H1 (cell line): ENCODE measurements around the gene FRMPD2. TPM values are rescaled to one million over a fixed set of nuclear protein-coding genes. Genes with fewer than 3 reads are reported as not detected.

Source experiments
- CTCF ChIA-PET: fragments of 300-600 bp; sonication (Branson Sonifier 250); formaldehyde crosslinking; loops from one replicate; lab custom pipeline; 2021; ENCODE audit not compliant: partially characterized antibody; lab: Charles Lee
- POLR2A ChIA-PET: fragments of 300-600 bp; sonication (Branson Sonifier 250); formaldehyde crosslinking; loops from one replicate; lab custom pipeline; 2021; ENCODE audit warnings: inconsistent platforms; ENCODE audit not compliant: partially characterized antibody; lab: Charles Lee
- DNase-seq, 2 experiments: peaks; one replicate each; pipeline versions ENCODE4 v3.0.0 to v3.0.0-alpha.2; 2010 to 2022; ENCODE audit warnings: low spot score in 2 of 2, low read depth in 1 of 2, mixed read lengths in 1 of 2
- FAIRE-seq: peaks from 2 replicates; lab custom pipeline; 2011; peaks lifted over from hg19 to GRCh38; lab: Jason Lieb, UNC
- H2AFZ ChIP-seq: 2 replicates; pipeline ENCODE4 v1.8.1; 2012; ENCODE audit warnings: low read length, inconsistent platforms
- H2AK5ac ChIP-seq: 2 replicates; pipeline ENCODE4 v1.6.1; 2013; ENCODE audit warnings: low read depth, low read length
- H2BK120ac ChIP-seq: replicated peaks from 2 replicates; pipeline ENCODE3; 2013; ENCODE audit warnings: low read depth, low read length, inconsistent platforms
- H2BK12ac ChIP-seq: 2 replicates; pipeline ENCODE4 v1.6.1; 2013; ENCODE audit warnings: low read depth, low read length
- H2BK15ac ChIP-seq: 2 replicates; pipeline ENCODE4 v1.6.1; 2013; ENCODE audit warnings: low read length
- H2BK20ac ChIP-seq: 2 replicates; pipeline ENCODE4 v1.6.1; 2013; ENCODE audit warnings: low read length
- H2BK5ac ChIP-seq: 2 replicates; pipeline ENCODE4 v1.6.1; 2013; ENCODE audit warnings: low read depth, low read length
- H3K14ac ChIP-seq: 2 replicates; pipeline ENCODE4 v1.6.1; 2013; ENCODE audit warnings: inconsistent platforms; ENCODE audit not compliant: insufficient read length
- H3K18ac ChIP-seq: 2 replicates; pipeline ENCODE4 v1.6.1; 2013; ENCODE audit warnings: low read length; ENCODE audit errors: extremely low read depth
- H3K23ac ChIP-seq: 2 replicates; pipeline ENCODE4 v1.6.1; 2013; ENCODE audit warnings: inconsistent platforms; ENCODE audit not compliant: insufficient read length
- H3K23me2 ChIP-seq: 2 replicates; pipeline ENCODE4 v1.6.1; 2013; ENCODE audit warnings: low read depth, low read length
- H3K27ac ChIP-seq: 2 replicates; pipeline ENCODE4 v1.6.1; 2011; ENCODE audit warnings: low read depth, low read length, inconsistent platforms
- H3K27me3 ChIP-seq, 4 experiments: replicated peaks in 1 of 4; 1 replicate in 1 of 4; 2 replicates in 3 of 4; pipeline versions ENCODE4 v1.6.1 to v1.8.1; 2011 to 2013; ENCODE audit warnings: low read length in 3 of 4, mild to moderate bottlenecking in 3 of 4, inconsistent platforms in 2 of 4, mixed read lengths in 2 of 4, moderate library complexity in 1 of 4; ENCODE audit not compliant: control insufficient read depth in 3 of 4, insufficient read depth in 3 of 4; ENCODE audit errors: extremely low read depth in 1 of 4
- H3K36me3 ChIP-seq, 4 experiments: 2 replicates each; pipeline versions ENCODE4 v1.6.1 to v1.8.1; 2011 to 2013; ENCODE audit warnings: mild to moderate bottlenecking in 4 of 4, low read length in 3 of 4, moderate library complexity in 2 of 4, control low read depth in 1 of 4, inconsistent platforms in 1 of 4; ENCODE audit not compliant: insufficient read depth in 4 of 4, control insufficient read depth in 2 of 4
- H3K4ac ChIP-seq: replicated peaks from 2 replicates; pipeline ENCODE3; 2013; ENCODE audit warnings: low read length, low read depth, mixed read lengths, inconsistent platforms; ENCODE audit not compliant: insufficient read length
- H3K4me1 ChIP-seq, 4 experiments: replicated peaks in 1 of 4; 1 replicate in 1 of 4; 2 replicates in 3 of 4; pipeline versions ENCODE4 v1.6.1 to v1.8.1; 2011 to 2013; ENCODE audit warnings: low read length in 3 of 4, inconsistent platforms in 2 of 4, mixed read lengths in 1 of 4; ENCODE audit not compliant: insufficient read depth in 4 of 4, control insufficient read depth in 3 of 4
- H3K4me2 ChIP-seq, 2 experiments: 2 replicates each; pipeline versions ENCODE4 v1.6.1 to v1.8.1; 2011 to 2013; ENCODE audit warnings: low read depth in 2 of 2, low read length in 2 of 2, control low read depth in 1 of 2, inconsistent platforms in 1 of 2, mild to moderate bottlenecking in 1 of 2; ENCODE audit not compliant: insufficient read depth in 1 of 2
- H3K4me3 ChIP-seq, 4 experiments: fragments of 200-600, 300-600 bp in 1 of 4; sonication (generic), shearing (Covaris generic), sonication (Bioruptor Twin) in 1 of 4; 2 replicates each; pipeline versions ENCODE4 v1.5.1 to v1.8.1; 2011 to 2016; ENCODE audit warnings: low read length in 4 of 4, low read depth in 3 of 4, control low read depth in 2 of 4, inconsistent platforms in 2 of 4, mild to moderate bottlenecking in 2 of 4, mixed read lengths in 1 of 4, moderate library complexity in 1 of 4; ENCODE audit not compliant: insufficient read depth in 2 of 4; ENCODE audit errors: extremely low read depth in 1 of 4
- H3K56ac ChIP-seq: replicated peaks from 2 replicates; pipeline ENCODE3; 2013; ENCODE audit warnings: low read depth, mild to moderate bottlenecking, mixed read lengths, low read length, inconsistent platforms; ENCODE audit not compliant: insufficient read length
- H3K79me1 ChIP-seq: 2 replicates; pipeline ENCODE4 v1.6.1; 2013; ENCODE audit warnings: low read depth, low read length, control low read depth
- H3K79me2 ChIP-seq, 2 experiments: 2 replicates each; pipeline versions ENCODE4 v1.6.1 to v1.8.1; 2012 to 2013; ENCODE audit warnings: low read length in 2 of 2, mild to moderate bottlenecking in 2 of 2, inconsistent platforms in 1 of 2; ENCODE audit not compliant: insufficient read depth in 2 of 2, control insufficient read depth in 1 of 2
- H3K9ac ChIP-seq, 4 experiments: replicated peaks in 1 of 4; 1 replicate in 1 of 4; 2 replicates in 3 of 4; pipeline versions ENCODE4 v1.6.1 to v1.8.1; 2011 to 2013; ENCODE audit warnings: low read depth in 3 of 4, low read length in 3 of 4, control low read depth in 2 of 4, mild to moderate bottlenecking in 2 of 4, moderate library complexity in 2 of 4, inconsistent platforms in 1 of 4; ENCODE audit errors: extremely low read depth in 1 of 4
- H3K9me3 ChIP-seq, 2 experiments: 2 replicates each; pipeline versions ENCODE4 v1.6.1 to v1.8.1; 2012 to 2013; ENCODE audit warnings: mild to moderate bottlenecking in 2 of 2, moderate library complexity in 2 of 2, control low read depth in 1 of 2, inconsistent platforms in 1 of 2, low read depth in 1 of 2, low read length in 1 of 2, mixed read lengths in 1 of 2; ENCODE audit not compliant: insufficient read depth in 2 of 2
- H4K20me1 ChIP-seq, 2 experiments: replicated peaks in 1 of 2; 2 replicates each; pipeline versions ENCODE3 to v1.8.1; 2011 to 2013; ENCODE audit warnings: inconsistent platforms in 2 of 2, low read length in 2 of 2, mild to moderate bottlenecking in 1 of 2; ENCODE audit not compliant: insufficient read depth in 2 of 2, control insufficient read depth in 1 of 2
- H4K5ac ChIP-seq: 2 replicates; pipeline ENCODE4 v1.6.1; 2013; ENCODE audit warnings: low read length, low read depth, mixed read lengths, inconsistent platforms; ENCODE audit not compliant: insufficient read length
- H4K8ac ChIP-seq: 2 replicates; pipeline ENCODE4 v1.8.0; 2013; ENCODE audit warnings: mild to moderate bottlenecking, moderate library complexity, low read length, inconsistent platforms; ENCODE audit not compliant: insufficient read depth; ENCODE audit errors: extremely low read depth
- H4K91ac ChIP-seq: replicated peaks from 2 replicates; pipeline ENCODE3; 2013; ENCODE audit warnings: low read length, mixed read lengths, inconsistent platforms; ENCODE audit not compliant: insufficient read length
- JUND ChIP-seq: IDR thresholded peaks from 2 replicates; pipeline ENCODE4 v1.6.1; 2011; ENCODE audit warnings: mild to moderate bottlenecking, improper control_type of control experiment, low read length
- SRF ChIP-seq: IDR thresholded peaks from 2 replicates; pipeline ENCODE4 v1.6.1; 2011; ENCODE audit warnings: mild to moderate bottlenecking, low read depth, low read length, moderate library complexity
- ZNF274 ChIP-seq: IDR thresholded peaks from 2 replicates; pipeline ENCODE4 v1.7.0; 2012; ENCODE audit warnings: low read length, borderline replicate concordance; ENCODE audit errors: extremely low read depth
- WGBS, 2 experiments: shearing (Covaris generic) in 1 of 2; methylation state at CpG; one replicate each; pipeline versions ENCODE4 v1.1.6 to v1.1.7; 2013 to 2015; ENCODE audit warnings: low lambda C conversion rate in 2 of 2, mixed read lengths in 2 of 2, inconsistent platforms in 1 of 2, low coverage in 1 of 2, missing lambda C conversion rate in 1 of 2; ENCODE audit not compliant: insufficient replicate concordance in 2 of 2, insufficient coverage in 1 of 2, insufficient read length in 1 of 2; ENCODE audit errors: extremely low coverage in 1 of 2, missing lambda C conversion rate in 1 of 2; 5-methylcytosine and 5-hydroxymethylcytosine counted together
- polyA plus RNA-seq, 7 experiments: library from polyadenylated mRNA; depleted of rRNA in 3 of 7; stranded (reverse) in 5 of 7; unstranded in 2 of 7; fragments of >200 nt in 5 of 7; fragments of 200-250 nt in 2 of 7; gene quantifications; 1 replicate in 5 of 7; 2 replicates in 1 of 7; 4 replicates in 1 of 7; pipeline versions ENCODE4 v1.2.1 to v1.2.3, GENCODE V29; 2011 to 2013; ENCODE audit warnings: missing spikeins in 2 of 7, mixed read lengths in 2 of 7
- total RNA-seq: library from RNA; stranded (reverse); fragmentation: NEBNext Ultra II Directional; extraction: Animal tissue kit (Norgen Biotek cat#: 25700); gene quantifications from 2 replicates; pipeline ENCODE4 v1.2.1, GENCODE V29; 2021

The FRMPD2 gene
- total and polyA plus RNA-seq, 2 of the 8 experiments (the other 6 are each of a cell fraction or from before 2014, with no cell fraction given) = 0.07 to 0.47 TPM

DNA sequence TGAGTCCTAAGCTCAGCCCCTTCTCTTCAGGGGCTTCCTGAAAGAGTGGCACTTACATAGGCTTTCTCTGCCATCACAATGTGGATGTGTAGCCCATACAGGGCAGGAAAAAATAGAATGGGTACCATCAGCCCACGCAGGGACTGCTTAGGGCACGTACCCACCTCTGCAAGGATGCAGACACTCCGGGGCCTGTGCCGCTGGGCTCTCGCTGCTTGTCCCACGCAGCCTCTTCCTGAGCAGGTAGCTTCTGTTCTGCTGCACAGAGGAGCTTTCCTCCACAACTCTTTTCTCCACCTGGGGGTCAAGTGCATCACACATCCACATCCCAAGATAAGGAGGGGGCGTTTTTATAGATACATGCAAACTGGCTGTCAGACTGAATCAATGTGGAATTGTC lies 34.3 kb downstream of the FRMPD2 start:
- Histone ChIP-seq H3K4me2 (no peak overlapping the region), H3K9me3 (no peaks in the 10 kb centered on the region), H2AK5ac (no peak overlapping the region), H2BK20ac (no peak overlapping the region), H4K20me1 (no peaks in the 10 kb centered on the region), H3K4me3 (no peak overlapping the region), H4K91ac (no peak overlapping the region), H3K9ac (no peak overlapping the region), H2AFZ (no peak overlapping the region), H3K4ac (no peak overlapping the region), H3K23ac (no peak overlapping the region), H2BK12ac (no peak overlapping the region), H2BK15ac (no peak overlapping the region), H2BK120ac (no peak overlapping the region), H3K56ac (no peak overlapping the region), H3K79me1 (no peaks in the 10 kb centered on the region), H4K5ac (no peak overlapping the region), H3K27me3 (no peaks in the 10 kb centered on the region), H3K14ac (no peak overlapping the region), H3K27ac (no peak overlapping the region), H4K8ac (no peak overlapping the region), H3K36me3 (no peaks in the 10 kb centered on the region), H3K23me2 (no peaks in the 10 kb centered on the region), H3K4me1 (peaks cover 0 to 8% (median 1%) of the 10 kb centered on the region in 4 experiments; a peak in 2 of 7 replicates), H2BK5ac (no peak overlapping the region), H3K79me2 (no peaks in the 10 kb centered on the region), H3K18ac (no peak overlapping the region)
- ChIA-PET CTCF (interaction anchor here (0.8 to 4.5 kb wide), 5 partner anchors 8 to 61 kb away, joined by 3 to 17 read pairs (median 5); no protein-coding TSS in a partner anchor), POLR2A (no interaction called here)
- FAIRE-seq = no peak
- TF ChIP-seq SRF (no peak), ZNF274 (no peak), JUND (no peak)
- WGBS, 2 experiments = 91% methylated on average over 7 of the region's 7 CpGs; no CpG with 5 or more reads in 1 of the 2 experiments
- no peak for DNase-seq
